GM23248 (cell line): ENCODE data around the gene PREB. TPM values are rescaled to one million over a fixed set of nuclear protein-coding genes. Genes with fewer than 3 reads are reported as not detected.

Experiments
- DNase-seq: peaks from one replicate; pipeline ENCODE4 v3.0.0-alpha.2; 2015
- H2AFZ ChIP-seq: fragments of 200-600 bp; sonication (generic); 2 replicates; pipeline ENCODE4 v1.6.1; 2016; ENCODE audit warnings: antibody characterized with exemption
- H3F3A ChIP-seq: fragments of 200-600 bp; sonication (generic); 2 replicates; pipeline ENCODE4 v1.6.1; 2016; ENCODE audit warnings: mild to moderate bottlenecking, antibody characterized with exemption, mixed run types; ENCODE audit not compliant: insufficient read depth
- H3K27ac ChIP-seq: fragments of 200-600 bp; sonication (generic); 2 replicates; pipeline ENCODE4 v1.5.1; 2016; ENCODE audit warnings: mild to moderate bottlenecking
- H3K27me3 ChIP-seq: fragments of 200-600 bp; sonication (generic); replicated peaks from 2 replicates; pipeline ENCODE4 v1.6.1; 2016; ENCODE audit warnings: mild to moderate bottlenecking; ENCODE audit not compliant: insufficient read depth
- H3K36me3 ChIP-seq: fragments of 200-600 bp; sonication (generic); 2 replicates; pipeline ENCODE4 v1.6.1; 2016; ENCODE audit warnings: low read depth, mild to moderate bottlenecking
- H3K4me1 ChIP-seq: fragments of 200-600 bp; sonication (generic); 2 replicates; pipeline ENCODE4 v1.6.1; 2016; ENCODE audit warnings: mild to moderate bottlenecking; ENCODE audit not compliant: insufficient read depth
- H3K4me2 ChIP-seq: fragments of 200-600 bp; sonication (generic); one replicate; pipeline ENCODE4 v1.6.1; 2016; ENCODE audit warnings: mild to moderate bottlenecking; ENCODE audit not compliant: unreplicated experiment
- H3K4me3 ChIP-seq: fragments of 200-600 bp; sonication (generic); 2 replicates; pipeline ENCODE4 v1.5.1; 2016; ENCODE audit warnings: mild to moderate bottlenecking
- H3K79me2 ChIP-seq: fragments of 200-600 bp; sonication (generic); 2 replicates; pipeline ENCODE4 v1.6.1; 2016; ENCODE audit warnings: mild to moderate bottlenecking; ENCODE audit not compliant: insufficient read depth
- H3K9ac ChIP-seq: fragments of 200-600 bp; sonication (generic); 2 replicates; pipeline ENCODE4 v1.6.1; 2016; ENCODE audit warnings: mild to moderate bottlenecking
- H3K9me2 ChIP-seq: fragments of 200-600 bp; sonication (generic); 2 replicates; pipeline ENCODE4 v1.6.1; 2016; ENCODE audit warnings: mixed run types, mild to moderate bottlenecking, moderate library complexity; ENCODE audit not compliant: insufficient read depth
- H3K9me3 ChIP-seq: fragments of 200-600 bp; sonication (generic); one replicate; pipeline ENCODE4 v1.6.1; 2017; ENCODE audit warnings: low read depth
- H4K20me1 ChIP-seq: fragments of 200-600 bp; sonication (generic); 2 replicates; pipeline ENCODE4 v1.6.0; 2016; ENCODE audit not compliant: insufficient read depth
- EZH2 ChIP-seq: fragments of 200-600 bp; sonication (generic); IDR thresholded peaks from 2 replicates; pipeline ENCODE4 v1.6.1; 2018; ENCODE audit warnings: antibody characterized with exemption, mild to moderate bottlenecking; ENCODE audit not compliant: insufficient read depth, poor library complexity, severe bottlenecking
- EZH2phosphoT487 ChIP-seq: fragments of 200-600 bp; sonication (generic); IDR thresholded peaks from 2 replicates; pipeline ENCODE4 v1.6.1; 2018; ENCODE audit warnings: antibody characterized with exemption, moderate library complexity, mild to moderate bottlenecking, low read depth; ENCODE audit not compliant: insufficient read depth
- WGBS, 2 experiments: methylation state at CpG; one replicate each; pipeline ENCODE4 v1.1.6; 2015 to 2017; ENCODE audit warnings: low lambda C conversion rate in 2 of 2, low coverage in 1 of 2; ENCODE audit errors: missing lambda C conversion rate in 2 of 2; 5-methylcytosine and 5-hydroxymethylcytosine counted together
- in situ Hi-C: fragments of 300-500 bp; cut with MboI; formaldehyde crosslinking; loops from 2 replicates; pipeline ENCODE4 v1.15.0; 2020
- polyA plus RNA-seq: library from polyadenylated mRNA; unstranded; fragments of >200 nt; fragmentation: Nextera tagmentation; extraction: Ambion mirVana; gene quantifications from 2 replicates; pipeline ENCODE4 v1.2.1, GENCODE V29; 2016
- total RNA-seq: library from RNA; depleted of rRNA; stranded (reverse); fragments of >200 nt; shearing (Covaris generic); gene quantifications from 2 replicates; pipeline ENCODE4 v1.2.3, GENCODE V29; 2014

PREB gene
- total and polyA plus RNA-seq, 2 experiments from 2014 or later, result 45.0 to 52.2 TPM

- in situ Hi-C loops, result no loop called here
- DNase-seq, result no peak
- Histone ChIP-seq H3K27me3 (no peaks in the 10 kb centered on the region), H3K4me3 (no peak overlapping the region), H3K9ac (no peak overlapping the region), H3F3A (no peaks in the 10 kb centered on the region), H3K9me2 (no peaks in the 10 kb centered on the region), H3K4me2 (no peak overlapping the region), H4K20me1 (no peaks in the 10 kb centered on the region), H3K36me3 (no peaks in the 10 kb centered on the region), H3K9me3 (no peaks in the 10 kb centered on the region), H2AFZ (peak overlapping the region; percentile 87; the same call in 1 of the 2 replicates), H3K4me1 (no peaks in the 10 kb centered on the region), H3K27ac (no peak overlapping the region), H3K79me2 (no peaks in the 10 kb centered on the region)
- WGBS, 2 experiments, result 89 to 94% methylated on average over 2 of the region's 2 CpGs
- TF ChIP-seq EZH2, result no peak
- TF ChIP-seq EZH2phosphoT487, result no peak
Observed at GRCh38 chr2:27095427-27095744, 39.0 kb downstream of the PREB start.

- Histone ChIP-seq H3K36me3 (no peaks in the 10 kb centered on the region), H4K20me1 (no peaks in the 10 kb centered on the region), H3K79me2 (no peaks in the 10 kb centered on the region), H3K4me3 (no peak overlapping the region), H3K4me2 (no peak overlapping the region), H3K9ac (no peak overlapping the region), H3K9me3 (no peaks in the 10 kb centered on the region), H3K4me1 (no peaks in the 10 kb centered on the region), H3K27ac (no peak overlapping the region), H2AFZ (no peak overlapping the region), H3K9me2 (no peaks in the 10 kb centered on the region), H3F3A (no peaks in the 10 kb centered on the region), H3K27me3 (no peaks in the 10 kb centered on the region)
- 84 to 86% methylated on average over 24 of the region's 24 CpGs for WGBS, 2 experiments
- in situ Hi-C loops, result no loop called here
- DNase-seq, result no peak
- TF ChIP-seq EZH2phosphoT487, result no peak
- TF ChIP-seq EZH2, result no peak
Observed at GRCh38 chr2:27094353-27094984, 40.0 kb downstream of the PREB start.

DNA sequence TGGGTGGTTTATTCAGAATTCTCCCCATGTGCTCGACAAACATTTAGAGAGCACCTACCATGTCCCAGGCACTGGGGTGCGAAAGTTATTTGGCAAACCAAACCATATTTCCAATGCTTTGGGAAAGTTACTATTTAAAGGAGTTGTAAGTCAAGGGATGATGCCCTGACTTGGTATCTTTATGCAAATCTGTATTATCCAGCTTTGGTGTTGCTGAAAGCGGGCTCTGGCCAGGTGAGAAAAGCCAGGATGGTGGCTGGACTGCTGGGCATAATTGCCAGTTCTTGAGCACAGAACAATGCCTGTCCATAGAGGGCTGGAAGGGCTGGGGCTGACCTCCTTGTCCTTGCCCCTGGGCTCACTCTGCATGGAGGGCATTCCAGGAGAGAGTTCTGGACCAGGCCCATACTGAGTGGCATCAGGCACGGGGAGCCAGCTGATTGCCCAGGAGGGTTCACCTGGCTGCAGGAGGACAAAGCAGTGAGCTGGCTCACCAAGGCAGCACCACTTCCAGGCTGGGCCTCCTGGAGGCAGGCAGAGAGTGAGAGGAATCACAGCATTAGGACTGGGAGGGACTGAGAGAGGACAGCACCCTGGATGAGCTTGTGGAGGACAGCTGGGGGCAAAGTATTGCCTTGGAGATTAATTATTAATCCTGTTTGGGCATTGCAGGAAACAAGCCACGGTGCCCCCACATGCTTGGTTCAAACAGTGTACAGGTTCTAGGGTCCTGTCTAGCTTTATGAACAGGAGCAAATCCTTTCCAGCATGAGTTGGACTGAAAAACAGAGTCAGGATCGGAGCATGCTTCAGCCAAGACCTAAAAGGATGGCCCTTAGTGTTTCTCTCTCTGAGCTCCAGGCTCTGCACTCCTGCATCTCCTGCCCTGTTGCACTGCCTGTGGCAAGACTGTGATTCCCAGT is 40.7 kb downstream of the PREB start:
- WGBS, 2 experiments, result 87 to 92% methylated on average over 6 of the region's 6 CpGs

GRCh38 chr2:27092696-27093429 is 41.6 kb downstream of the PREB start:
- Histone ChIP-seq H3K4me3 (no peak overlapping the region), H3F3A (no peaks in the 10 kb centered on the region), H3K4me2 (no peak overlapping the region), H3K36me3 (no peaks in the 10 kb centered on the region), H3K4me1 (no peaks in the 10 kb centered on the region), H3K27ac (no peak overlapping the region), H3K9ac (no peak overlapping the region), H3K9me3 (no peaks in the 10 kb centered on the region), H4K20me1 (no peaks in the 10 kb centered on the region), H3K79me2 (no peaks in the 10 kb centered on the region), H3K27me3 (no peaks in the 10 kb centered on the region), H3K9me2 (no peaks in the 10 kb centered on the region), H2AFZ (no peak overlapping the region)
- 62 to 64% methylated on average over 10 of the region's 10 CpGs for WGBS, 2 experiments
- in situ Hi-C loops, result no loop called here
- peak; percentile 47 for DNase-seq
- TF ChIP-seq EZH2phosphoT487 (no peak), EZH2 (no peak)

More for the DNA sequence above, 40.7 kb downstream of the PREB start:
- Histone ChIP-seq H3K9me3 (no peaks in the 10 kb centered on the region), H3K79me2 (no peaks in the 10 kb centered on the region), H3K4me3 (no peak overlapping the region), H3K27me3 (no peaks in the 10 kb centered on the region), H3K9me2 (no peaks in the 10 kb centered on the region), H4K20me1 (no peaks in the 10 kb centered on the region), H2AFZ (no peak overlapping the region), H3F3A (no peaks in the 10 kb centered on the region), H3K9ac (no peak overlapping the region), H3K36me3 (no peaks in the 10 kb centered on the region), H3K27ac (no peak overlapping the region), H3K4me1 (no peaks in the 10 kb centered on the region), H3K4me2 (no peak overlapping the region)
- in situ Hi-C loops, result no loop called here
- no peak for TF ChIP-seq EZH2
- TF ChIP-seq EZH2phosphoT487, result no peak
- DNase-seq, result no peak
